Natural killer cell (primary cell): ENCODE results near the gene TMEM19. TPM values are rescaled to one million over a fixed set of nuclear protein-coding genes. Genes with fewer than 3 reads are reported as not detected.

Source experiments
- ATAC-seq, 3 donors: fragments of 150-1000 bp in 2 of 3; fragments of 200-7000 bp in 1 of 3; cut with Tn5 transposase; 1 replicate in 1 of 3; 2 replicates in 2 of 3; pipeline ENCODE4 v1.10.0; 2021; ENCODE audit warnings: mild to moderate bottlenecking in 2 of 3, moderate library complexity in 2 of 3
- DNase-seq, 2 donors: peaks; one replicate each; pipeline versions ENCODE4 v3.0.0 to v3.0.0-alpha.2; 2013 to 2021; ENCODE audit warnings: mixed read lengths in 1 of 2
- H3K27ac ChIP-seq: one replicate; pipeline ENCODE4 v1.5.1; 2013; ENCODE audit warnings: mild to moderate bottlenecking, low read length
- H3K27me3 ChIP-seq: one replicate; pipeline ENCODE4 v1.6.1; 2013; ENCODE audit warnings: low read length; ENCODE audit not compliant: control insufficient read depth, insufficient read depth
- H3K36me3 ChIP-seq: one replicate; pipeline ENCODE4 v1.6.1; 2013; ENCODE audit warnings: low read length; ENCODE audit not compliant: control insufficient read depth, insufficient read depth
- H3K4me1 ChIP-seq: one replicate; pipeline ENCODE4 v1.6.1; 2013; ENCODE audit warnings: low read length; ENCODE audit not compliant: control insufficient read depth, insufficient read depth
- H3K4me3 ChIP-seq: one replicate; pipeline ENCODE4 v1.5.1; 2013; ENCODE audit warnings: low read length
- H3K9me3 ChIP-seq: one replicate; pipeline ENCODE4 v1.6.1; 2013; ENCODE audit warnings: low read length; ENCODE audit not compliant: control insufficient read depth, insufficient read depth
- H3K27ac Mint-ChIP-seq, 2 donors: one replicate each; pipeline ENCODE4 v1.8.0; 2022; ENCODE audit warnings: mild to moderate bottlenecking in 2 of 2, mixed read lengths in 2 of 2, moderate library complexity in 1 of 2
- H3K27me3 Mint-ChIP-seq, 2 donors: one replicate each; pipeline ENCODE4 v1.8.0; 2022; ENCODE audit warnings: low read depth in 2 of 2, mixed read lengths in 2 of 2
- H3K36me3 Mint-ChIP-seq: one replicate; pipeline ENCODE4 v1.8.0; 2022; ENCODE audit warnings: mixed read lengths
- H3K4me1 Mint-ChIP-seq, 2 donors: one replicate each; pipeline ENCODE4 v1.8.0; 2022; ENCODE audit warnings: mixed read lengths in 2 of 2
- H3K4me3 Mint-ChIP-seq: one replicate; pipeline ENCODE4 v1.8.0; 2022; ENCODE audit warnings: mild to moderate bottlenecking, moderate library complexity, mixed read lengths
- H3K9me3 Mint-ChIP-seq, 2 donors: one replicate each; pipeline ENCODE4 v1.8.0; 2022; ENCODE audit warnings: mixed read lengths in 2 of 2
- CTCF ChIP-seq: fragments of 200-600 bp; IDR thresholded peaks from one replicate; pipeline ENCODE4 v1.8.0; 2022; ENCODE audit warnings: antibody characterized with exemption
- WGBS: methylation state at CpG from one replicate; pipeline ENCODE4 v1.1.7; 2013; ENCODE audit warnings: missing lambda C conversion rate; ENCODE audit not compliant: insufficient coverage; 5-methylcytosine and 5-hydroxymethylcytosine counted together
- intact Hi-C: fragments of 100-400 bp; cut with micrococcal nuclease; formaldehyde crosslinking; loops from one replicate; pipeline ENCODE4 v1.14.2; 2022
- total RNA-seq, 4 donors: library from RNA; stranded (reverse); fragments of 120-200 nt in 1 of 4; gene quantifications; one replicate each; pipeline versions ENCODE4 v1.2.3 to v1.2.4, GENCODE V29; 2013 to 2022

The TMEM19 gene
- total RNA-seq, 3 donors from 2014 or later (not counting 1 experiment from before 2014, with no cell fraction given), result 13.8 to 24.6 (median 18.9) TPM

- 51% methylated on average over 3 of the region's 4 CpGs for WGBS
- no peak overlapping the region for H3K4me3 Mint-ChIP-seq
- peaks cover 16 to 25% of the 10 kb centered on the region in 2 donors for H3K27me3 Mint-ChIP-seq
- H3K4me3 ChIP-seq, result no peak overlapping the region
- peak in 1 of 2 donors; percentile 80 for DNase-seq
- H3K27ac ChIP-seq, result no peak overlapping the region
- no peaks in the 10 kb centered on the region for H3K36me3 ChIP-seq
- H3K27me3 ChIP-seq, result peaks cover 5% of the 10 kb centered on the region
- H3K36me3 Mint-ChIP-seq, result no peaks in the 10 kb centered on the region
- intact Hi-C loops, result loop anchor here (1.0 to 5.0 kb wide), 3 partner anchors 110 to 1015 kb away; no protein-coding TSS in a partner anchor
- TF ChIP-seq CTCF, result peak; percentile 75
- no peaks in the 10 kb centered on the region for H3K4me1 ChIP-seq
- no peak overlapping the region for H3K27ac Mint-ChIP-seq
- ATAC-seq, result peak; percentile 74 to 94 (median 92)
- no peaks in the 10 kb centered on the region for H3K9me3 Mint-ChIP-seq
- H3K4me1 Mint-ChIP-seq, result no peaks in the 10 kb centered on the region
- H3K9me3 ChIP-seq, result no peaks in the 10 kb centered on the region
Observed at GRCh38 chr12:71746974-71747611, 61.2 kb downstream of the TMEM19 start.

- ATAC-seq (no peak), DNase-seq (no peak)
- H3K27me3 ChIP-seq, result peaks cover 8% of the 10 kb centered on the region
- WGBS, result 77% methylated on average over 4 of the region's 5 CpGs
- H3K27ac ChIP-seq, result no peak overlapping the region
- H3K4me1 ChIP-seq, result no peaks in the 10 kb centered on the region
- Mint-ChIP-seq H3K27ac (no peak overlapping the region), H3K4me3 (no peak overlapping the region), H3K4me1 (no peaks in the 10 kb centered on the region), H3K27me3 (peaks cover 20 to 25% of the 10 kb centered on the region in 2 donors), H3K36me3 (no peaks in the 10 kb centered on the region), H3K9me3 (no peaks in the 10 kb centered on the region)
- H3K4me3 ChIP-seq, result no peak overlapping the region
- no peaks in the 10 kb centered on the region for H3K36me3 ChIP-seq
- H3K9me3 ChIP-seq, result no peaks in the 10 kb centered on the region
- intact Hi-C loops, result loop anchor here (5.0 kb wide), 1 partner anchor 1016 kb away; no protein-coding TSS in a partner anchor
- no peak for TF ChIP-seq CTCF
Observed at GRCh38 chr12:71748081-71748850, 62.4 kb downstream of the TMEM19 start.

- no peaks in the 10 kb centered on the region for H3K9me3 Mint-ChIP-seq
- intact Hi-C loops, result loop anchor here (5.0 kb wide), 1 partner anchor 1017 kb away; no protein-coding TSS in a partner anchor
- no peak for ATAC-seq
- Histone ChIP-seq H3K36me3 (no peaks in the 10 kb centered on the region), H3K4me3 (no peak overlapping the region), H3K4me1 (peaks cover 6% of the 10 kb centered on the region), H3K27ac (no peak overlapping the region), H3K27me3 (peaks cover 8% of the 10 kb centered on the region), H3K9me3 (no peaks in the 10 kb centered on the region)
- H3K27ac Mint-ChIP-seq, result no peak overlapping the region
- H3K4me3 Mint-ChIP-seq, result no peak overlapping the region
- H3K27me3 Mint-ChIP-seq, result peaks cover 20 to 25% of the 10 kb centered on the region in 2 donors
- peaks cover 7 to 9% of the 10 kb centered on the region in 2 donors for H3K4me1 Mint-ChIP-seq
- H3K36me3 Mint-ChIP-seq, result no peaks in the 10 kb centered on the region
- whole genome bisulfite sequencing, result 100% methylated on average over 1 of the region's 1 CpG
- no peak for TF ChIP-seq CTCF
- no peak for DNase-seq
Observed at GRCh38 chr12:71749666-71750065, 63.8 kb downstream of the TMEM19 start.
